ENCODE results near the gene PTCD3.

Gene PTCD3

GRCh38 chr2:86082756-86083155 is 23.3 kb upstream of the PTCD3 start:
- no peak for DNase-seq

GRCh38 chr2:86087936-86088850 is 17.8 kb upstream of the PTCD3 start:
- DNase-seq = no peak

DNA sequence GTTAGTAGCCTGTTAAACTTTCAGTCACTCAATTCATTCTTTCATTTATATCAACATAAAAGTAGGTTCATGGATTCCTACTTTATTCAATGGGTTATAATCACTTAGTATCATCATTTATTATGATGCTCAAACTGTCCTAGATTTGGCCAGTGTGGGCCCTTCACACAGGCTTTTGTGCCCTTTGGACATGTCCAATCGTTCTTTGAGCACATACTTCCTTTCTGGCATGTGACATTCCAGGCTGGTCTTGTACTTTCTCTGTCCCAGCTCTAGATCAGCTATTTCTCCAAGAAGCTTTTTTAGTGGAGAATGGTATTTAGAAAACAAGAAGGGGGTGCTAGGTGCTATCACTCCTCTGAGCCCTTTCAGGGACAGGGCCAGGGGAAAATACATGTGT is 11.8 kb upstream of the PTCD3 start:
- no peak for DNase-seq

DNA sequence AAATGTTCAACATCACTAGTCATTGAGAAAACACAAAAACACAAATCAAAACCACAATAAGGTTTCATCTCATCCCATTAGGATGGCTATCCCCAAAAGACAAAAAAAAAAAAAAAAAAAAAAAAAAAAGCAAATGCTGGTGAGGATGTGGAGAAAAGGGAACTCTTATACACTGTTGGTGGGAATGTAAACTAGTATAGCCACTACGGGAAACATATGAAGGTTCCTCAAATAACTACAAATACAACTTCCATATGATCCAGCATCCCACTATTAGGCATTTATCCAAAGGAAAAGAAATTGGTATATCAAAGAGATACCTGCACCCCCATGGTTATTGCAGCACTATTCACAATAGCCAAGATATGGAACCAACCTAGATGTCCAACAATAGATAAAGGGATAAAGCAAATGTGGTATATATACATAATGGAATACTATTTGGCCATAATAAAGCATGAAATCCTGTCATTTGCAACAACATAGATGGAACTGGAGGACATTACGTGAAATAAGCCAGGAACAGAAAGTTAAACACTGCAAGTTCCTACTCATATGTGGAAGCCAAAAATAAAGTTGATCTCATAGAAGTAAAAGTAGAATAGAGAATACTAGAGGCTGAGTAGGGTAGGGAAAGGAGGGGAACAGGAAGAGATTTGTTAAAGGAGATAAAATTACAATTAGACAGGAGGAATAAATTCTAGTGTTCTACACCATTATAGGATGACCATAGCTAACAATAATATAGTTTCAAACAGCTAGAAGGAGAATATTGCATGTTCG is 8.7 kb upstream of the PTCD3 start:
- DNase-seq = no peak

- DNase-seq = no peak
Measured at GRCh38 chr2:86097913-86098312, 8.1 kb upstream of the PTCD3 start.

DNA sequence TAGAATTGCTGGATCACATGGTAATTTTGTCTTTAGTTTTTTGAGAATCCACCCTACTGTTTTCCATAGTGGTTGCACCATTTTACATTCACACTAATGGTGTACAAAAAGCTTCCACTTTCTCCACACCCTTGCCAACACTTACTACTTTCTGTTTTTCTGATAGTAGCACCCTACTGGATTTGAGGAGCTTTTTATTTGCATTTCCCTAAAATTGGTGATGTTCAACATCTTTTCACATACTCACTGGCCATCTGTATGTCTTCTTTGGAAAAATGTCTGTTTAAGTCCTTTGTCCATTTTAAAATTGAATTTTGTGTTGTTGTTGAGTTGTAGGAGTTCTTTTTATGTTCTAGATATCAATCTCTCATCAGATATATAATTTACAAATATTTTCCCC is 3.9 kb upstream of the PTCD3 start:
- no peak for DNase-seq

- peak; percentile 89 for DNase-seq
Measured at GRCh38 chr2:86105252-86105968, 625 bp upstream of the PTCD3 start, which contains the start of gene POLR1A. Gene POLR1A (minus strand): TSS chr2:86105886. CDS start chr2:86105776, 110 bp downstream.

DNA sequence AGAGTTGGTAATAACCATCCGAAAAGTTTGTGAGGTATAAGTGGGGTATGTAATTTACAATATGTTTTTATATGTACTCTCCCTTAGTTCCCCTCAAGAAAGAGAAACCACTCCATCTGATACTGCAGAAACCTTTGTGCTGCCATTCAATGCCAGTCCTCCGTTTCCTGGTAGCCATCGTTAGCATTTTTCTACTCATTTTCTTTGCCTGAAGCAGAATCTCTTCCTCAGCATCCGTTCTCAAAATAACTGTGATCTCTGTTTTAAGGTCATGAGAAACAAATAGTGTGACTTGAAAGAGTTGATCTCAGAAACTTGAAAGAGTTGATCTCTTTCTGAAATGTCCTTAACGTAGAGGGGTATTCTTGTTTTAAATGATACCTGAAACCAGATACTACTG is 996 bp downstream of the PTCD3 start:
- no peak for DNase-seq

DNA sequence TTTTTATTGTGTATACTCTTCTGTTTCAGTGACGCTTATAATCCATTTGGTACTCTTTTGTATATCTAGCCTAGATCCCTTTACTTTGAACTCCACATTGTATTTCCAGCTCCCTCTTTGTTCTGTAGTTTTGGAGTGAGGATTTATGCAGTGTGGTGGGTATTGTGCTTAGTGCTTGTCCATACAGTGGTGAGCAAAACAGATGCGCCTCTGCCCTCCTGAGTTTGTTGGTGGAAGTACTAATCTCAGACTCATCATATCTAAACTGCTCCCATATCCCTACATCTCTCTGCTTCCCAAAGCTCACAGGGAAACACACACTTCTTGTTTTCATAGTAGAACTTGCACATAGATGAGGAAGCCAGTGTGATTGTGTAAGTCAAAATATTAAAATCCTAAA is 12.1 kb downstream of the PTCD3 start:
- no peak for DNase-seq

GRCh38 chr2:86123328-86123925 is 17.4 kb downstream of the PTCD3 start:
- no peak for DNase-seq

- no peak for DNase-seq
Measured at GRCh38 chr2:86124683-86125082, 18.6 kb downstream of the PTCD3 start.

- no peak for DNase-seq
Measured at GRCh38 chr2:86134709-86135108, 28.7 kb downstream of the PTCD3 start.

GRCh38 chr2:86135653-86136052 is 29.6 kb downstream of the PTCD3 start:
- DNase-seq = no peak

GRCh38 chr2:86136141-86136540 is 30.1 kb downstream of the PTCD3 start:
- DNase-seq = no peak

- no peak for DNase-seq
Measured at GRCh38 chr2:86138736-86139625, 32.9 kb downstream of the PTCD3 start.

DNA sequence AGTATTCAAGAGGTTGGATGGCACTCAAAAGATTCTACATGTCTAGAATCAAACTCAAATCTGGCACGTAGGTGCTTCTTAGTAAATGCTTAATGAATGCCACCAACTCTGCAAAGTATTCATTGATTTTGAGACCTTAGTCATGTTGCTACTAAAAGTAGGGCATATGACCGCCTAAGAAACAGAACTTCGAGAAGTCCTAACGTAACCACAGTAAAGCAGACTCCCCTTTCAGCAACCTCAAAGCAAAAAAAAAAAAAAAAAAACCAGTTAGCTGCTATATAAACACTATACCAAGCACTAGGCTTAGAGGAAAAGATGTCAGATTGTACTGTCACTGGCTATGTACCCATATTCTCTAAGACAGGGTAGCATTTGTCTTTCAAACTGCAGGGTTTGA is 33.9 kb downstream of the PTCD3 start:
- no peak for DNase-seq

- DNase-seq = no peak
Measured at GRCh38 chr2:86140969-86141392, 34.9 kb downstream of the PTCD3 start.

DNA sequence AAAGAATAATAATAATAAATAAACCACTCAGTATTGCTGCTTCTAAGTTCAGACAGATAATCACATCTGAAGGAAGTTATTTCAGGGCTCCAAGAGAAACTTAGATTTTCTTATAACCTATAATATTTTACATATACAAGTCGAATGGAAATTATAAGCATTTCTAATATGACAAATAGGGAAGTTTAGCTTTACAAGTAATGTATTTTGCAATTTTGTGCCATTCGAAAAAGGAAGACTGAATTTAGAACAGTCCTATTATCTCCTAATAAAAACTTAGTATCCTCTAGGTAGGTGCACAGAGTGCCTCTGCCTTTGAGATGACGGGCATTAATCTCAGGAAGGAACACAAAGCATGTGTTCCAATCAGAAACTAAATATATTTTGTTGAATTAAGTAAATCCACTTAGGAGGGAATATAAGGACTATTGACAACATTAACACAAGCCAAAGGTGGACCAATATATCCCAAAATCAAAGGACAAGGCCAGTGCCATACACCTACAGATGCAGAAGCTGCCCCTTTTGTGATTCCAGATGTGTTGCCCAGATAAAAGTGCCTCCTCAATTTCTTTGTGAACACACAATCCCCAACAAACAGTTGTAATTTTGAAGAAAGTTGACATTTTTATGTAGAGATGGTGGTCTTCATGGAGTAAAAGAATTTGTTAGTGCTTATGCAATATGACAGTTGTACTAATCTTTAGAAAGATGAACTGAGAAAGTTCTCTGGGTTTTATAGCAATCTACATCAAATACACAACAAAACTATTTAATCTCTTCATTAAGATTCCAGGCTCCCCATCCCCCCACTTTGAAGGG is 36.6 kb downstream of the PTCD3 start:
- no peak for DNase-seq

GRCh38 chr2:86143307-86143706 is 37.3 kb downstream of the PTCD3 start:
- no peak for DNase-seq

GRCh38 chr2:86143926-86144685 is 38.1 kb downstream of the PTCD3 start:
- no peak for DNase-seq
